HG02763 (cell line): ENCODE measurements around the gene LANCL2.
"Not testable (repeated sequence)": the region's sequence is repeated elsewhere in the genome, so short reads cannot be mapped to it uniquely, and the experiment has no call there.

Source experiments
- ATAC-seq: cut with Tn5 transposase; IDR thresholded peaks from one replicate; pipeline ENCODE4 v1.9.1; 2021; ENCODE audit warnings: mild to moderate bottlenecking, moderate library complexity; ENCODE audit not compliant: unreplicated experiment

LANCL2 gene

GRCh38 chr7:55467047-55467593 lies 102.0 kb downstream of the LANCL2 start:
- no peak for ATAC-seq

DNA sequence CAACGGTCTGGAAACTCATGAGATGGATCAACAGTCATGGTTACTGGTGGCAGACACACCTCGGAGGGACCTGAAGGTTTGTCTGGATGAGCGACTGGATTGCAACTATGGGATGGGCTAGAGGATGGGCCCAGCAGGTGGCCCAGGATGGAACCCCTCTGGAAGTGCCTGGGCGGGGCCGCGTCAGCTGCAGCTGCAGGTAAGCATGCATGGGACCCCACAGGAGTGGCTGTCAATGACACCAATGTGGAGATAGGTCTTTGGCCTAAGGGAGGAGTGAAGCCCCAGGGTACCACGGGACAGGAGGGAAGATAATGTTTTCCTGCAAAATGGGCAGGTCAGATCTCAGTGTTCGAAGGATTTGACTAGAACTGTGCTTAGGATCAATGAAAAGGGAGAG lies 103.4 kb downstream of the LANCL2 start:
- ATAC-seq, result no peak

DNA sequence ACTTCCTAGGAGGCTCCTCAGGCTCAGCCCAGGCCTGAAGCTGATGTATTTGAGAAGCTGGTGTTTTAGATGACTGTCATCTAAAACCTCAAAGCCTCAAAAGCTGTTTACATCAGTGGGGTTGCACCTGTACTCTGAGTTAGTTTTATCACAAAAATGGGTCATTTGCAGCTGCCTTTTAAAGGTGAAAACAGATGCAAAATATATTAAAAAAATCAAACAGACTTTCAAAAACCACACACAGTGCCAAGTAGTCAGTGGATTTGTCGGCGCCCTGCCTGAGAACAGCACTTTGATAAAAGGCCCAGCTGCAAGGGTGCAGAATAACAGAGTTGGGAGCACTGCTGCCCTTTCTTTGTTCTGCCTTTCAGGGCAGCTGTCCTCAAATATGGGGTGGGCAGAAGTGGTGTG lies 104.1 kb downstream of the LANCL2 start:
- no peak for ATAC-seq

GRCh38 chr7:55469721-55470120 lies 104.6 kb downstream of the LANCL2 start:
- no peak for ATAC-seq

- ATAC-seq, result no peak
Measured at GRCh38 chr7:55470261-55470660, 105.1 kb downstream of the LANCL2 start.

DNA sequence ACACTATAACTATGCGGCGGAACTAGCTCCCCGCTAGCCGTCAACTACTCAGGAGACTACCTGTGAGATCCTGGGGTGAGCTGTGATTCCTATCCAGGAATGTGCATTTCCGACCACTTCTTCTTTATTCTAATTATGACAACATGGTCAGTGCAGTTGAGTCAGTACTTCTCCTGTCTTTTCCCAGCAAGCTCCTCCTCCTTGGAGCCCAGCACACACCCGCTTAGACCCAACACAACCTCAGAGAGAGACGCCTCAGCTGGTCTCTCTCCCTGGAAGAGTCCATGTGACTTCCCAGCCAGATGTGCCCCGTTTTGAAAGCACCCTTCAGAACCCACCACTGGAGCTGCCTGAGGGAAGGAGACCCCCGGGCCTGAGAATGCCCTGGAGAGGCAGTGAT lies 106.5 kb downstream of the LANCL2 start:
- not testable (repeated sequence) for ATAC-seq

DNA sequence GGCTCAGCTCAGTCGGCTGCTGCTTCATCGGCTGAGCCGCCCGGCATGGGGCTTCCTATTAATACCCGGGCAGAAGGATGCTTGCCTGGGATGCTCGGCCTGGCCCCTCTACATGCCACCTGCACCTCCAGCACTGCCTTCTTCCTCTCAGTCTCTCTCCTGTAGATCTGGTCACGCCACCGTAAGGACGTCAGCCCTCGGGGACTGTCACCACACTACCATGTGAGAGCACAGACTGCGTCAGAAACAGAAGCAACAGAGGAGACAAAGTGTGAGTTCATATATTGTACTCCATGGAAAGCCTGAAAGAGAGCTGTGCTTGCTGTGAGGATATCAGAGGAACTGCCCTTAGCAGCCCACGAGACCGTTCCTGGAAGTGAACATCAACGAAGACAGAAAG lies 107.3 kb downstream of the LANCL2 start:
- ATAC-seq, result not testable (repeated sequence)

- ATAC-seq, result no peak
Measured at GRCh38 chr7:55472928-55473725, 108.0 kb downstream of the LANCL2 start.

DNA sequence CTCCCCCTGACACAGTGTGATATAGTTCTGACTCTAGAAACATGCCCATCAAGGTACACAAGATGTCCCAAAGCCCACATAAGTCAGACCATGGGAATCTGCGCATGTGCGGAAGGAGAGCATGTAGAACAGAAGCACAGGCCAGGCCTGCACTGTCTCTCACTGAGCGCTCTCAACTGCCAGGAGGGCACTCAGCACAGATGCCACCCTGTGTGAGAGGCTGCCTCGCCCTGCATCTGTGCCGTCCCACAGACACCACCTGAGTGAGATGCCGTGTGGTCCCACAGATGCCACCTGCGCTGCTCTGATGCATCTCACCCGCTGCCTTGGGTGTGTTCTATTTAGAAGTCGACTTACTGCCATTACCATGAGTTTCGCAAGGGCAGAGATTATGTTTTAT lies 108.8 kb downstream of the LANCL2 start:
- ATAC-seq, result no peak

DNA sequence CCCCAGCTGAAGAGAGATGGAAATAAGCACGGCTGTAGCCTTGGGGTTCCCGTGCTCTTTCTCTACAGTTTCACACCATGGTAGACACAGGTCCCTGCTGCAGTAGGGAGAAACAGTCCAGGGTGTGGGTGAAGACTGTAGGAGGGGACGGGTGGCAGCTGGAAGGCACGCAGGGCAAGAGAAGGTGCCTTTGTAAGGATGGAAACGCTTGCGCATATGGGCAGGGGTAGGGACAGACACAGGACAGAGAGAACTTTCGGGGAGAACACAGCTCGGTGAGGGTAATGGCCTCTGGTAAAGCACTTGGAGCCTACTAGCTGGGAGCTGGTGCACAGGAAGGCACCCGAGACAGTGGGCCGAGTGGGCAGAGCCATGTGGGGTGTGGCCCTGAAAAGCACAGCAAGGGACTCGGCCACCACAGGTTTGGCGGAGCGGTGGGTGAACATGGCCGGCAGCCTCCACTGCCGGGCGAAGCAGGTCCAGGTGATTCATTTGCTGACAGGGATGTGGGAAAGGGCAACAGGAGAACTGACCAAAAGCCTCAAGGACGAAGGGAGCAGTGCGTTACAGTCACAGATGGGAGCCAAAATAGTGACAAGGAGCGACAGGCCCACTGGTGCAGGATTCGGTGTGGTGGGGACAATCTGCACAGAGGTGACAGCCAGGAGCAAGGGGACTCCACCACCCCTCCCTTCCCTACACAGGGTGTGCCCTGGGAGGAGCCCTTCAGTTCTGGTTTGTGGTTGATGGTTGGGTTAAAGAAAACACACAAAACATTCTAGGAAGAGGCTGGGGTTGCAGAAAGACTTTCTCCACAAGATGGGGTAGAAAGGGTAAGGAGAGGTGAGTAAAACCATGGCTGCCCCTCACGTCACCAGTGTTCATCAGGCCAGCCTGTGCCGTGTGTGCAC lies 110.1 kb downstream of the LANCL2 start:
- ATAC-seq, result no peak

DNA sequence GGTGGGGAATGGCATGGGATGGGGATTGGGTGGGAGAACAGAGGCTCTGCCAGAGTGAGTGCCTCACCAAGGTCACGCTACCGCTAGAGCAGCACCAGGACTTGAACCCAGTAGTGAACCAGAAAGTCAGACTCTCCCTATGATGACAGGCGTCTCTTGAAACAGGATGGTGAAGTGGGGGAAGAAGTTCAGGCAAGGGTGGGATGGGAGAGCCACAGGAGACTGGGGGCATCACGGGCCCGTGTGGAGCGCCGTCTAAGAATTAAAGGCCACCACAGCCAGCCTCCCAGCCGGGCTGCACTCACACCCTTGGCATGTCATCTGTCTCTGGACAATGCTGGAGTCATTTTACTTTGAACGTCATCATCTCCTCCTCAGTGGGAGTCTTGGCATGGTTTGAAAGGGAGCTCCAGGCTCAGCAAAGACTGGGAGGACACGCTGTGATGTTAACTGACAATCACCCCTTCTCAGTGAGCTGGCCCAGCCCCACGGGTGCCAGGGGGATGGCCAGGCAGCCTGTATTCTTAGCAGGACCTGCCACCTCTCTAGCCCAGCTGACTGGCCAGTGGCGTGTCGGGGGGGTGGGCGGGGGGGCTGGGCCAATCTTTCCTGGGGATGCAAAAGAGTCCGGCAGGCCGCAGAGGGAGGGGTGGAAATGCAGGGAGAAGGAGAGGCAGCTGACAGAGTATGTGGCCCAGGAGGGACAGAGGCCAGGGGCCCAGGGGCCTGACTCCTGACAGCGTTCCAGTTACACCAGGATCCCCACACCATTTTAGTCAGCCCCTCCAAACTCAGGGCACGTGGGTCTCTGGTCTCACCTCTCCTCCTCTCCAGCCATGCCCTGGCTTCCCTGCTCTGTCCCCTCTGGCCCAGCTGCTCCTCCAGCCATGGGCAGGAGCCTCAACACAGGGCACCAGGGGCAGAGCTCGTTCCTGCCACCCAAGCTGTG lies 111.0 kb downstream of the LANCL2 start:
- ATAC-seq, result no peak

DNA sequence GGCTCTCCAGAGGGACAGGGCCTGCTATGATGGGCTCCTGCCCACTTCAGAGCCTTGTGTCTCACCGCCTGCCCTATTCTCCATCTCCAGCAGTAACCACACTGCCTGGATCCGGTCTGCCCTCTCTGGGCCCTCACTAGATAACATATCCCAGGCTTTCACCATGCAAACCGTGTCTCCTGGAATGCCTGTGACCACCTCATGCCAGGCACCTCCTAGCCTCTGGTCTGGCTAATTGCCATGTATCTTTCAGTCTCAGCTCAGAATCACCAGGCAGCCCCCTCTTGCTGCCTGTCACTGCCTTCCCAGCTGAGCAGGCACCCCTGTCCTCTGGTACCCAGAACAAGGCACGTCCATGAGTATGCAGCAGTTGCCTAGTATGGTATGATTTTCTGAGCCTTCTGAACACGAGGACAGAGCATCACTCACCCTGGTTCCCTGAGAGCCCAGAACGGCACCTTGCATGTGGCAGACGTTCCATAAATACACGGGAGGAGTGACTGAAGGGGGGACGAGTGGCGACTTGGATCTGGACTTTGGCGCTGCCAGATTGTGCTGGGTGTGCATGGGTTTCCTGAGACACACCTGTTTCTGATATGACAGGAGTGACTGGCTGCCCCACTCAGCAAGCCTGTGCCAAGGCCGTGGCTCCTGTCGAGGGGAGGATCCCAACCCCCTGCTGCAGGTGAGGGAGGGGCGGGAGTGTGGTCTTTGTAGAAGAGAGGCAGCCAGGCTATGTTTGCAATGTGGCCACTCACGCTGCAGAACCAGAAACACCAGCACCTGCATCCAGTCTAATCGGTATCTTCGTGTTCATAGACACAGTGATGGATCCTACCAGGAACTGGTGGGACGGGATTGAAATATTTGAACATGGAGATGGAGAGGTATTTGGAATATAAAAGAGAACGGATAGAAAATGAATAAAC lies 112.0 kb downstream of the LANCL2 start:
- no peak for ATAC-seq

GRCh38 chr7:55477781-55478374 lies 112.7 kb downstream of the LANCL2 start:
- ATAC-seq, result no peak

- no peak for ATAC-seq
Measured at GRCh38 chr7:55478700-55479099, 113.6 kb downstream of the LANCL2 start.

GRCh38 chr7:55481155-55481554 lies 116.0 kb downstream of the LANCL2 start:
- ATAC-seq, result no peak

GRCh38 chr7:55483046-55483445 lies 117.9 kb downstream of the LANCL2 start:
- ATAC-seq, result no peak
